Endothelial cell (in vitro differentiated cells): ENCODE measurements around the gene CDA. TPM values are rescaled to one million over a fixed set of nuclear protein-coding genes. Genes with fewer than 3 reads are reported as not detected.

Experiments used
- DNase-seq: peaks from one replicate; pipeline ENCODE4 v3.0.0; 2021; ENCODE audit warnings: low spot score
- H3K27ac Mint-ChIP-seq: one replicate; pipeline ENCODE4 v1.8.0; 2021; ENCODE audit warnings: mixed read lengths, inconsistent platforms; ENCODE audit not compliant: unreplicated experiment
- H3K27me3 Mint-ChIP-seq: one replicate; pipeline ENCODE4 v1.8.0; 2021; ENCODE audit warnings: mild to moderate bottlenecking, moderate library complexity, mixed read lengths, inconsistent platforms; ENCODE audit not compliant: unreplicated experiment
- H3K36me3 Mint-ChIP-seq: one replicate; pipeline ENCODE4 v1.8.0; 2021; ENCODE audit warnings: mild to moderate bottlenecking, low read depth, mixed read lengths, inconsistent platforms; ENCODE audit not compliant: unreplicated experiment
- H3K4me1 Mint-ChIP-seq: one replicate; pipeline ENCODE4 v1.8.0; 2021; ENCODE audit warnings: mild to moderate bottlenecking, mixed read lengths, inconsistent platforms; ENCODE audit not compliant: unreplicated experiment
- H3K4me3 Mint-ChIP-seq: one replicate; pipeline ENCODE4 v1.8.0; 2021; ENCODE audit warnings: mild to moderate bottlenecking, mixed read lengths, inconsistent platforms; ENCODE audit not compliant: unreplicated experiment
- H3K9me3 Mint-ChIP-seq: one replicate; pipeline ENCODE4 v1.8.0; 2021; ENCODE audit warnings: mixed read lengths, inconsistent platforms; ENCODE audit not compliant: unreplicated experiment
- total RNA-seq: library from RNA; stranded (reverse); fragmentation: NEBNext Ultra II Directional; extraction: Animal tissue kit (Norgen Biotek cat#: 25700); gene quantifications from one replicate; pipeline ENCODE4 v1.2.1, GENCODE V29; 2021; ENCODE audit not compliant: unreplicated experiment
- TF ChIP-seq, protein P1 (sequence below): fragments of 200-600 bp; sonication (generic); IDR thresholded peaks from one replicate; pipeline ENCODE4 v1.5.0; 2021; ENCODE audit warnings: antibody characterized with exemption; ENCODE audit not compliant: unreplicated experiment

The CDA gene
- total RNA-seq, 1 donor from 2014 or later: 1.1 TPM

DNA sequence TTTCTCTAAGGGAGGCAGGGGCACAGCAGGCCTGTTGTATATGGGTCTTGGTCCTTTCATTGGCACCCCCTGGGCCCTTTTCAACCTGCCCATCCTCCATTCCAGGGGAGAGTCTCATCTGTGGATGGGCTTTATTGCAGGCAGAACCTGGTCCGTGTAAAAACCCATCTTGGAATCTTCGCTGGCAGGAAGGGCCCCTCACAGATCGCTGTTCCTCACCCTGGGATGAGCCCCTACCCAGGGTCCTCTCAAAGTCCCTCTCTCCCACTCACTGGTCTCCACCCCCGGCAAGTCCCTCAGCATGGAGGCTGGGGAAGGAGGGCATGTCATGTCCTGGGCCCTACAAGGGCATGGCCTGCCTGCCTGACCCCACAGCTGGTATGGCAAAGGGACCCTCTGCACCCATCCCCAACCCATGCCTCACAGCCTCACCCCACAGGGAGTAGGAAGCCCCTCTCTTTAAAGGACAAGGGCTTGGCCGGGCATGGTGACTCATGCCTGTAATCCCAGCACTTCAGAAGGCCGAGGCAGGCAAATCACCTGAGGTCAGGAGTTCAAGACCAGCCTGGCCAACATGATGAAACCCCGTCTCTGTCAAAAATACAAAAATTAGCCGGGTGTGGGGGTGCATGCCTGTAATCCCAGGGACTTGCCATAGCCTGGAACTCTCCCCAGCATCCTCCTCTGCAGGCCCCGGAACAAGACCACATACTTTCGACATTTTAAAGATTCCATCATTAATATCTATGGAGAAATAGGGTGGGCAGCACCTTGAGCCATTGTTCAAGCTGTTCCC, 13.2 kb upstream of the CDA start:
- TF ChIP-seq, protein P1, sequence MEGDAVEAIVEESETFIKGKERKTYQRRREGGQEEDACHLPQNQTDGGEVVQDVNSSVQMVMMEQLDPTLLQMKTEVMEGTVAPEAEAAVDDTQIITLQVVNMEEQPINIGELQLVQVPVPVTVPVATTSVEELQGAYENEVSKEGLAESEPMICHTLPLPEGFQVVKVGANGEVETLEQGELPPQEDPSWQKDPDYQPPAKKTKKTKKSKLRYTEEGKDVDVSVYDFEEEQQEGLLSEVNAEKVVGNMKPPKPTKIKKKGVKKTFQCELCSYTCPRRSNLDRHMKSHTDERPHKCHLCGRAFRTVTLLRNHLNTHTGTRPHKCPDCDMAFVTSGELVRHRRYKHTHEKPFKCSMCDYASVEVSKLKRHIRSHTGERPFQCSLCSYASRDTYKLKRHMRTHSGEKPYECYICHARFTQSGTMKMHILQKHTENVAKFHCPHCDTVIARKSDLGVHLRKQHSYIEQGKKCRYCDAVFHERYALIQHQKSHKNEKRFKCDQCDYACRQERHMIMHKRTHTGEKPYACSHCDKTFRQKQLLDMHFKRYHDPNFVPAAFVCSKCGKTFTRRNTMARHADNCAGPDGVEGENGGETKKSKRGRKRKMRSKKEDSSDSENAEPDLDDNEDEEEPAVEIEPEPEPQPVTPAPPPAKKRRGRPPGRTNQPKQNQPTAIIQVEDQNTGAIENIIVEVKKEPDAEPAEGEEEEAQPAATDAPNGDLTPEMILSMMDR: no peak
- H3K4me3 Mint-ChIP-seq: no peak overlapping the region
- no peaks in the 10 kb centered on the region for H3K36me3 Mint-ChIP-seq
- H3K27ac Mint-ChIP-seq: no peak overlapping the region
- no peak for DNase-seq
- H3K27me3 Mint-ChIP-seq: no peaks in the 10 kb centered on the region
- peaks cover 10% of the 10 kb centered on the region for H3K4me1 Mint-ChIP-seq
- H3K9me3 Mint-ChIP-seq: no peaks in the 10 kb centered on the region

DNA sequence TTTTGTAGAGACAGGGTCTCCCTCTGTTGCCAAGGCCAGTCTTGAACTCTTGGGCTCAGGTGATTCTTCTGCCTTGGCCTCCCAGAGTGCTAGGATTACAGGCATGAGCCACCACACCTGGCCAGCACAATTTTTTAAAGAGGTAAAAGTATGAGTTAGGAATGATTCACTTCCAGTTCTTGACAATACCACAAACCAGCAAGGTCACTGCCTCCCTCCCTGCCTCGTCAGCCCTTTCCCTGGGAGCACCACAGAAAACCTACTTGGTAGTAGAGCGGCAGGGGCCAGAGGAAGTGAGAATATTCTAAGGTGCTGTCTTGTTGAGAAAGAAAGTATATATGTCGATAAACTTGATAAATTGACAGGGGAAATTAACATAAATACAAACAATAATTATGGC, 10.8 kb upstream of the CDA start:
- Mint-ChIP-seq H3K27me3 (no peaks in the 10 kb centered on the region), H3K4me3 (no peak overlapping the region), H3K4me1 (peaks cover 10% of the 10 kb centered on the region), H3K36me3 (no peaks in the 10 kb centered on the region), H3K27ac (no peak overlapping the region), H3K9me3 (no peaks in the 10 kb centered on the region)
- TF ChIP-seq, protein P1: no peak
- DNase-seq: no peak

DNA sequence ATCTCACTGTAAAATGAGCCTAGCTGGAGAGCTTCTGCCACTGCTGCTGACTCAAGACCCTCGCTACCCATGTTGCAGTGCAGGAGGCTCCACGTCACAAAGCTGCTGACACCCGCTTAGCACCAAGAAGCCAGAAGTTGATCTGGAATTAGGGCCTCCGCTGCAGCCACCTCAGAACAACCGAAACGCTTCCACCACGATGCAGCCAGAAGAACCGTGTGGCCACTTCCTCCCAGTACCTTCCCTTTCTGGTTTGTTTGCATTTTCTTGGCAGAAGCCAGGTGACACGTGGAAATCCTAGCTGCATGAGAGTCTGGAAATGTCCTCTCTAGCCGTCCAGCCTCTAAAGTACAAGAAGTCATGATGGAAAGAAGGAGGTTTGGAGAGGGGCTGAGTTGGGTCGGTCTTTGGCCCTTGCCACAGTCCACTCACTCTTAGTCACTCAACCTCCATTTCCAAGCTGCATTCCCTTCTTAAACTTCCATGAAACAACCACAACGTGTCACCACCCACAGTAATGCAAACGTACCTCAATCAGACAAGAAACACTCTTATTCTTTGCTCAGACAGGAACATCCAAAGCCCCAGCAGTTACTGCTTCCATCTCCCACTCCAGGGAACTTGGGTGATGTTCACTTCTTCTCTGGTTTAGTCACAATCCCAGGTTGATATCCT, 10.0 kb upstream of the CDA start:
- DNase-seq: no peak
- Mint-ChIP-seq H3K9me3 (no peaks in the 10 kb centered on the region), H3K4me1 (peaks cover 4% of the 10 kb centered on the region), H3K36me3 (no peaks in the 10 kb centered on the region), H3K4me3 (no peak overlapping the region), H3K27ac (no peak overlapping the region), H3K27me3 (no peaks in the 10 kb centered on the region)
- TF ChIP-seq, protein P1: no peak

DNA sequence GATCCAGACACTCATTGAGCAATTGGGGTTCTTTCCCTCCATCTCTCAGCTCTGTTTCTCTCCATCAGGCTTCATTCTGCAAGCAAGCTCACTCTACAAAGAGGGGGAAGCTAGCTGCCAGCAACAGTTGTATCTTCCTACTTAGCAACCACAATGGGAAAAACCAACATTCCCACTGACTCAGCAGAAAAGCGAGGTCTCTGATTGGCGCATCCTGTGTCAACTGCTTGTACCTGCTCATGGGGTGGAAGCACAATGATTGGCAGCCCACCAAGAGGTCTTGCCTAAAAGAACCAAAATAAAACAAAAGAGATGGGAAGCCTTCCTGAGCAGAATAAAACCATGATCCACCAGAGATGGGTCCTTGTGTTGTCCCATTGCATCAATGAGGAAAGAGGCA, 4.0 kb upstream of the CDA start:
- DNase-seq: no peak
- H3K27me3 Mint-ChIP-seq: peaks cover 4% of the 10 kb centered on the region
- peaks cover 9% of the 10 kb centered on the region for H3K4me1 Mint-ChIP-seq
- H3K36me3 Mint-ChIP-seq: no peaks in the 10 kb centered on the region
- H3K27ac Mint-ChIP-seq: no peak overlapping the region
- TF ChIP-seq, protein P1: no peak
- H3K4me3 Mint-ChIP-seq: no peak overlapping the region
- no peaks in the 10 kb centered on the region for H3K9me3 Mint-ChIP-seq

DNA sequence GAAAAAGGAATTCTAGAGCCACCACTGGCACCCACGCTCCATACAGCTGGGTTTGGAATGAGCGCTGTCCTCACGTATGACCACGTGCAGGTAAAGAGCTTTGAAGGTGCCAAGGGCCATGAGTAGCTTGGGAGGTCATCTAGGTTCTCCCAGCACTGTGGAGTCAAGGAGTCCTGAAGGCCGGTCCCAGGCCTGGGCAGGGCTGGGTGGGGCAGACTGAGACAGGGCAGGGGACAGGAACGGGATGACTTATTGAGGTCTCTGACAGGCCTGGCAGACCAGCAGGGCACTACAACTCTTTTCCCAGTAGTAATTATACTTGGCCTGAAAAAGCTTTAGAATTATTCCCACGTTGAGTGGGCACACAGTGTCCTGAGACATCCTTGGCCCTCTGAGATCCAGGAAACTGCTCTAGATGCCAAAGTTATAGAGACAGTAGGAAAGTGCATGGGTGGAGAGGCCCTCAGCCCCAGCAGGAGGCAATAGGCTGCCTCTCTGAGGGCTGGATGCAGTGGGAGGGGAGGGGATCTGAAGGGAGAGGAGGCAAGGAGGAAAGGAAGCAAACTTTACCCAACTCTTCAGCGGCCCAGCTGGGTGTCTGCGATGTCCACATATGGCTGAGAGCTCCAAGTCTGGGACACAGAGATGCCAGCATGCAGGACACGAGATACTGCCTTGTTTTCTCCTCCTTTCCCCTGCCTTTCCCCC, 1.8 kb upstream of the CDA start:
- TF ChIP-seq, protein P1: no peak
- no peak overlapping the region for H3K27ac Mint-ChIP-seq
- no peaks in the 10 kb centered on the region for H3K36me3 Mint-ChIP-seq
- H3K4me1 Mint-ChIP-seq: peaks cover 16% of the 10 kb centered on the region
- no peaks in the 10 kb centered on the region for H3K9me3 Mint-ChIP-seq
- no peak for DNase-seq
- peaks cover 8% of the 10 kb centered on the region for H3K27me3 Mint-ChIP-seq
- no peak overlapping the region for H3K4me3 Mint-ChIP-seq
